ENCODE measurements around the gene ZNF296. TPM values are rescaled to one million over a fixed set of nuclear protein-coding genes. Genes with fewer than 3 reads are reported as not detected.

ZNF296 gene
- total and polyA plus RNA-seq, 2 of the 8 experiments (the other 6 are each of a cell fraction or from before 2014, with no cell fraction given), result 2.7 to 7.5 TPM

DNA sequence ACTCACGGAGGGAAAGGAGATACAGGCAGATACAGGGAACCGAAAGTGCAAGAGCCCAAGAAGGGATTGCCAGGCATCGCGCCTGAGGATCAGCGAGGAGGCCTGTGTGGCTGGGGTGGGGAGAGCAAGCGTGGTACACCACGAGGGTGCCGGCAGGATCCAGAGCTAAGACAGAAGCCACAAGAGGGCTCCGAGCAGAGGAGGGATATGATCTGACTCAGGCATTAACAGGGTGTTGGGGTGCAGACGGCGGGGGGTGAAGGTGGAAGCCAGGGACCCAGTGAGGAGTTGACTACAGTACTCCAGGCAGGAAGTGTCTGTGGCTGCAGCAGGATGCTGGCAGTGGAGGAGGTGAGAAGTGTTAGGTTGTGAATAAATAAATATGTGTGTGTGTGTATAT is 11.3 kb upstream of the ZNF296 start:
- Histone ChIP-seq H3K79me1 (ENCODE audit: low read depth, low read length) (peaks cover 4% of the 10 kb centered on the region), H3K79me2 (ENCODE audit: control insufficient read depth in 1 of 2, insufficient read depth in 2 of 2, low read length in 2 of 2) (peaks cover 0 to 29% of the 10 kb centered on the region in 2 experiments; a peak in 3 of 4 replicates), H3K9me3 (ENCODE audit: insufficient read depth in 2 of 2, low read depth in 1 of 2, low read length in 1 of 2) (no peaks in the 10 kb centered on the region), H3K27me3 (replicated peaks in 1 of 4; ENCODE audit: control insufficient read depth in 3 of 4, extremely low read depth in 1 of 4, insufficient read depth in 3 of 4, low read length in 3 of 4) (no peaks in the 10 kb centered on the region), H4K91ac (replicated peaks; ENCODE audit: insufficient read length, low read length) (no peak overlapping the region), H3K4me2 (ENCODE audit: insufficient read depth in 1 of 2, low read depth in 2 of 2, low read length in 2 of 2) (no peak overlapping the region), H3K36me3 (ENCODE audit: control insufficient read depth in 2 of 4, insufficient read depth in 4 of 4, low read length in 3 of 4) (peaks cover 4 to 26% (median 5%) of the 10 kb centered on the region in 4 experiments; a peak in 5 of 8 replicates), H3K27ac (ENCODE audit: low read depth, low read length) (no peak overlapping the region), H3K4me1 (replicated peaks in 1 of 4; ENCODE audit: control insufficient read depth in 3 of 4, insufficient read depth in 4 of 4, low read length in 3 of 4) (peaks cover 2 to 12% (median 7%) of the 10 kb centered on the region in 4 experiments; a peak in 6 of 7 replicates), H3K56ac (replicated peaks; ENCODE audit: insufficient read length, low read depth, low read length) (no peak overlapping the region), H4K5ac (ENCODE audit: insufficient read length, low read depth, low read length) (no peak overlapping the region), H3K23me2 (ENCODE audit: low read depth, low read length) (peaks cover 10% of the 10 kb centered on the region), H3K18ac (ENCODE audit: extremely low read depth, low read length) (no peak overlapping the region), H2BK5ac (ENCODE audit: low read depth, low read length) (no peak overlapping the region; the same call in 1 of the 2 replicates), H2AFZ (ENCODE audit: low read length) (no peak overlapping the region), H3K4me3 (ENCODE audit: extremely low read depth in 1 of 4, insufficient read depth in 2 of 4, low read depth in 3 of 4, low read length in 4 of 4) (no peak overlapping the region), H2BK12ac (ENCODE audit: low read depth, low read length) (no peak overlapping the region), H3K23ac (ENCODE audit: insufficient read length) (no peak overlapping the region), H3K14ac (ENCODE audit: insufficient read length) (no peak overlapping the region), H2BK15ac (ENCODE audit: low read length) (no peak overlapping the region), H4K8ac (ENCODE audit: extremely low read depth, insufficient read depth, low read length) (no peak overlapping the region), H3K9ac (replicated peaks in 1 of 4; ENCODE audit: extremely low read depth in 1 of 4, low read depth in 3 of 4, low read length in 3 of 4) (no peak overlapping the region; a peak in 1 of 7 replicates), H2AK5ac (ENCODE audit: low read depth, low read length) (no peak overlapping the region), H3K4ac (replicated peaks; ENCODE audit: insufficient read length, low read depth, low read length) (no peak overlapping the region), H2BK20ac (ENCODE audit: low read length) (no peak overlapping the region), H4K20me1 (replicated peaks in 1 of 2; ENCODE audit: control insufficient read depth in 1 of 2, insufficient read depth in 2 of 2, low read length in 2 of 2) (peaks cover 0 to 5% of the 10 kb centered on the region in 2 experiments), H2BK120ac (replicated peaks; ENCODE audit: low read depth, low read length) (no peak overlapping the region)
- POLR2A ChIA-PET (ENCODE audit: partially characterized antibody), result interaction anchor here (0.6 to 1.7 kb wide), 12 partner anchors 9 to 379 kb away, joined by 3 to 5 read pairs (median 3); partner anchors contain the start of genes GEMIN7 and ZNF296
- no peak for TF ChIP-seq SIX5 (IDR thresholded peaks at IDR 0.05; ENCODE audit: low read depth, low read length)
- TF ChIP-seq CEBPB (IDR thresholded peaks at IDR 0.05; ENCODE audit: low read depth, low read length), result no peak
- TF ChIP-seq POLR2AphosphoS5 (IDR thresholded peaks at IDR 0.05; ENCODE audit: low read depth, low read length), result peak; percentile 36; the same call in 1 of the 2 replicates
- TF ChIP-seq CTBP2 (IDR thresholded peaks at IDR 0.05; ENCODE audit: borderline replicate concordance, insufficient read depth, insufficient read length, low read length), result no peak
- DNase-seq (ENCODE audit: low read depth in 1 of 2, low spot score in 2 of 2) (no peak), FAIRE-seq (no peak)
- CTCF ChIA-PET (ENCODE audit: partially characterized antibody), result interaction anchor here (1.2 to 2.7 kb wide), 3 partner anchors 9 to 49 kb away, joined by 3 to 13 read pairs (median 4); partner anchors contain the start of genes CLASRP and GEMIN7
- 91% methylated on average over 11 of the region's 11 CpGs; no CpG with 5 or more reads in 1 of the 2 experiments for WGBS, 2 experiments (ENCODE audit: extremely low coverage in 1 of 2, insufficient coverage in 1 of 2, insufficient read length in 1 of 2, insufficient replicate concordance in 2 of 2, low coverage in 1 of 2, low lambda C conversion rate in 2 of 2, missing lambda C conversion rate in 1 of 2)

Data from H1 (cell line).